GM21423 (cell line): ENCODE results near the gene RASGRP3.
A peak's percentile ranks its signal among the peaks of the same experiment; 100 is the strongest.
"Not testable (repeated sequence)": the region's sequence is repeated elsewhere in the genome, so short reads cannot be mapped to it uniquely, and the experiment has no call there.

Experiments used
- ATAC-seq: cut with Tn5 transposase; IDR thresholded peaks from one replicate; pipeline ENCODE4 v1.9.1; 2021; ENCODE audit warnings: mild to moderate bottlenecking, moderate library complexity; ENCODE audit not compliant: unreplicated experiment

RASGRP3 gene, protein sequence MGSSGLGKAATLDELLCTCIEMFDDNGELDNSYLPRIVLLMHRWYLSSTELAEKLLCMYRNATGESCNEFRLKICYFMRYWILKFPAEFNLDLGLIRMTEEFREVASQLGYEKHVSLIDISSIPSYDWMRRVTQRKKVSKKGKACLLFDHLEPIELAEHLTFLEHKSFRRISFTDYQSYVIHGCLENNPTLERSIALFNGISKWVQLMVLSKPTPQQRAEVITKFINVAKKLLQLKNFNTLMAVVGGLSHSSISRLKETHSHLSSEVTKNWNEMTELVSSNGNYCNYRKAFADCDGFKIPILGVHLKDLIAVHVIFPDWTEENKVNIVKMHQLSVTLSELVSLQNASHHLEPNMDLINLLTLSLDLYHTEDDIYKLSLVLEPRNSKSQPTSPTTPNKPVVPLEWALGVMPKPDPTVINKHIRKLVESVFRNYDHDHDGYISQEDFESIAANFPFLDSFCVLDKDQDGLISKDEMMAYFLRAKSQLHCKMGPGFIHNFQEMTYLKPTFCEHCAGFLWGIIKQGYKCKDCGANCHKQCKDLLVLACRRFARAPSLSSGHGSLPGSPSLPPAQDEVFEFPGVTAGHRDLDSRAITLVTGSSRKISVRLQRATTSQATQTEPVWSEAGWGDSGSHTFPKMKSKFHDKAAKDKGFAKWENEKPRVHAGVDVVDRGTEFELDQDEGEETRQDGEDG

DNA sequence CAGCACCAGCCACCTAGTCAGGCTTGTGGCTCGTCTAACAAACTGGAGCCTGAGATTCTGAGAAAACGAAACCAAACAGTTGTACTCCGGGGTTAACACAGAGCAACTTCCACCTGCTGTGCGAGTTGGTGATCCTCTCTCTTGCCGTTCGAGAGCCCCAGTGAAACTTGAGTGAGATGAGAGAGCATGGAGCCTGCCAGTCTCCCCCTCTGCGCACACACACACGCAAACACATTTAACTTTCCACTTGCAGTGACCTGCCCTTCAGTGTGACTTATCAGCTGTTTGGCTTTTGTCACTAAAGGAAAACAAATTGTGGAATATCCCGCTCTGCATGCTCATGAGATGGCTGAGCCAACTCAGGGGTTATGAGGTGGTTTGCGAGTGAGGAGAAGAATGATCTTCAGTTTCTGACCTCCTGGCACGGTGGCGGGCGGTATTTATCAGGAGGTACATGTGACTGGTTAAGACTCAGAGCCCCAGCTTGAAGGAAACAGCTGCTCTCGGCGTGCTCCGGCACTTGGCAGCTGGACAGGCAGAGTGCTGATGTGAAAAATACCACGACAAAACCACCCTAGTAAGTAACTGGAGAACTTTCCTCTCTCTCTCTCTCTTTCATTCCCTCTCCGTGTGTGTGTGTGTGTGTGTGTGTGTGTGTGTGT is at the start of gene RASGRP3:
RASGRP3 (plus strand) TSS at position 519 of the 662 bp plus-strand sequence. CDS start 38,488 bp downstream, outside the sequence.
- ATAC-seq: peak; percentile 51

DNA sequence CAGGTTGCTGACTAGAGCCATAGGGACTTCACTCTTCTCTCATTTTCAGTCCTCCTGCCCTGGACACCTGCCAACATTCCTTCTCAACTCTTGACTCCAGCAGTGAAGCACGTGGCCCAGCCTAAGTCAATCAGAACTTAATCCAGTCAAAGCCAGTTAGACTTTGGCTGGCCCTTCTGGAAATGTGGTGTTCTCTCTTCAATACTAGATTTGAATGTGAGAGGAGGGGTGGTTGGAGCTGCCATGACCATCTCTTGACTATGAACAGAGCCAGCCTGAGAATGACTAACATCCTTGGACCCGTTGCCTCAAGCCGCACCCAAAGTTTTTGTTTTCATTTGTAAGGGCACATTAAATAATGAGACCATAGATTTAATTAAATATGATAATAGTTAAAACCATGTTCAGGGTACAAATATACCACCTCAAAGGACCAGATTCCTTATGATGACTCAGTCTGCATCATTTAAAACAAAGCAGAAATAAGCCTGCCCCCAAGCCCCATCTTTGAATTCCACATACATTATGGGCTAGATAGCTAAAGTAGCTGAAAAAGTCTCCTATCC is 49.7 kb upstream of the RASGRP3 start:
- no peak for ATAC-seq

DNA sequence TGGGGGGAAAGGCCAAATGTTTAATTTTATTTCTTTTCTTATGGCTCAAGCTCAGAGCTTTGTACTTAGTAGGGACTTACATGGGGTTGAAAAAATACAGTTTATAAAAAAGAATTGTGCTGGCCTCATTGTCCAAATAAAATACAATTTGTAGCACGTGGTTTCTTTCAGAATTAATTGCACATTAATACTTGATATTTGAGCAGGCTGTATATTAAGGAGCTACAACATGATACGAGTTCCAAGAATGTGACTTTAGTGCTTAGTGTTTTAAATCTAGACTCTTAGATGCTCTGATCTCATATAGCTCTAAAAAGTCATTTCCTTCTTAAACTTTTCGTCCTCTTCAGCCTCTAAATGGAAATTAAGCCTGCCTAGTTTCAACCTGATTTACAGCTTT is 46.4 kb upstream of the RASGRP3 start:
- no peak for ATAC-seq

DNA sequence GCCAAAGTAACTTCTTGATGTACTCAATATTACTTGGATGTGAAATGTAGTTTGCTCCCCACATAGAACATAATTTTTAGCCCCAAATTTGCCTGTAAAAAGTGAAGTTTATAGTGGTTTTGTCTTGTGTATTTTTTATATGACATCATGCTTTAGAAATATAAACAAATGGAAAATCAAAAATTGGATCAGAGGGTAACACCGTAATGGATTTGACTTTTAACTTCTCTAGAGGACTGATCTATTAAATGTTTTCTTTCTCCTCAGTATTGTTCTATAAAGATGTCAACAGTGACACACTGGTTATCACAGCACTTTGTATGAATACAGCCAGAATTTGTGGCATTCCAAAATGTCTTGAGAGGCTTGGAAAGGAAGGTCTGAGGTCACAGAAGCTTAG is 45.6 kb upstream of the RASGRP3 start:
- ATAC-seq: no peak

DNA sequence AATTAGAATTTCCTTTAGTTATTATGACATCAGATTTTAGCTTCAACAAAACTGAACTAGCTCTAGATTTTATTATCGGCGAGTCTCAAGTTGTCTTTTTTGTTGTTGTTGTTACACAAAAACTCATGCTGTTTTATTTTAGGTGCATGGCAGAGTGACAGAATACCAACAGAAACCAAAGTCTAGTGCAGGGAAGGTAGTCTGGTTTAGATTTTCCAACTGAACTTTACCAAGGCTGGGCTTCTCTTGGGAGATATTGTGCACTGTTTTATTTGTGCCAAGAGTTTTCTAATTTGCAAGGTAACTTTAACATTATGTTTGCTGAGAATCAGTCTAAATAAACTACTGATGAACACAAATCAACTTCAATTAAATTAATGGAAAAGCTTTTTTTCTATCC is 43.6 kb upstream of the RASGRP3 start:
- no peak for ATAC-seq

DNA sequence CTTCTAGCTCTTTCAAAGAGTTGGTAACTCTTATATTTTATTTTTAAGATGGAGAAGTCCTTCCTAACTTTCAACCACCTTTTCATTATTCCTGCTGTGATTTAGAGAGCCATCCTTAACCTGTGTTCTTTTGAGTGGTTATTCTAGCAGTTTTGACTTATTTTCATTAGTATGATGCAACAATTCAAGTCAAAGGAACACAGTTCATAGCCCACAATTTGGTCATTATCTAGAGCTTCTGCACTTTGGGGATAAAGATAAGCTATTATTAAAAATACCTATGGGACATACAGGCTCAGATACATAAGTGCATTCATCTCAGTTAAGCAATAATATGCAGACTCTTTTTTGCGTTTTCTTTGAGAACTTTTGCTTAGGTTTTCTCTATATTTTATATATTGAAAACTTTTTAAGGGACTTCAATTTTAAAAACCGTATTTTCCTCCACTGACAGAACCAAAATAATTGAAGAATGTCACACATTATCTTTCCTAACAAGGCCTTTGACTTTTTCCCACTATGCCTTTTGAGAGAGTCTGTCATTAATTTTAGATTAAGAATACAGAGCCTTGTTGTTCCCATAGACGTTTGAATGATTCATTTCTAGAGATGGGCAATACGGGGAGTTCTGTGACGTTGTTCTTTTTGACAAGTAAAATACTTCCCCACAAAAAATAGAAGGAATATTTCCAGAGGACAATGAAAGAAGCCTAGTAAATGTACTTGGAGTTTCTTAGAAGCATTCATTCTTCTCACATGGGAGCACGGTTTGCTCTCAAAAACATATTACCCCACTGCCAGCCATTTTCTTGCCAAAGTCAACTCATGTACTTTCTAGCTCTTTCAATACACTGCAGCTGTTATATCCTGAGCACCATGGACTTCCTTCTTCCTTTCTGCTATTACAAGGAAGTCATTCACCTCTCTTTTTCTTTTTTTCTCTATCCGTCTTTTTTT is 42.9 kb upstream of the RASGRP3 start:
- ATAC-seq: no peak

DNA sequence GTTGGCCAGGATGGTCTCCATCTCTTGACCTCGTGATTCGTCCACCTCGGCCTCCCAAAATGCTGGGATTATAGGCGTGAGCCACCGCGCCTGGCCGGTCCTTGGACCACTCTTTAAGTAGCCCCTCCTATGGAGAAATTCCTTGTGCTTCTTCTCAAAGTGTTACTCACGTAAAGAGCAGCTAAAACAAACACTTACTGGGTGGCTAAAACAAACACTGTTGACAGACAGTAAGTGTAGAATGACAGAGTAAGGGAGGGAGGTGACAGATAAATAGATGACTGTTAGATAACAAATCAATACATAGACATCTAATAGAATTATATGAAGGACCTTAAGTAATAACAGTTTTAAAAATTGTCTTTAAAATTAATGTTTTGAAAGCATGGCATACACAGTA is 40.9 kb upstream of the RASGRP3 start:
- ATAC-seq: no peak

DNA sequence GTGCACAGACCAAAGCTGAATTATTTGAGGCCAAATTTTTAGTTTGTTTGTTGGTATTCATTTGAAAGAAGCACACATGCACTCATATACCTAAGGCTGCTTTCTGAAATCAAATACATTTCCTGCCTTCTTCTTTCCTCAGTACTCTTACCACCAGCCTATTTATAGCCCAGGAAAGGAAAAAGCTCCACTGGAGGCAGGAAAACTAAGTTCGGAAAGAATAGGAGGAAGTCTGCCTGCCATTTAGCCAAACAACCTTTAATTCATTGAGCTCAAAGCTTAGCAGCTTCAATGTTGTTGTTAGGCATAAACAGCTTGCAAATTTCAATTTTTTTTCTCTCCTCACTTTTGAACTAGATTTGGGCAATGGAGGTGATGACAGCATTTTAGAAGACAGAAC is 40.4 kb upstream of the RASGRP3 start:
- ATAC-seq: no peak

DNA sequence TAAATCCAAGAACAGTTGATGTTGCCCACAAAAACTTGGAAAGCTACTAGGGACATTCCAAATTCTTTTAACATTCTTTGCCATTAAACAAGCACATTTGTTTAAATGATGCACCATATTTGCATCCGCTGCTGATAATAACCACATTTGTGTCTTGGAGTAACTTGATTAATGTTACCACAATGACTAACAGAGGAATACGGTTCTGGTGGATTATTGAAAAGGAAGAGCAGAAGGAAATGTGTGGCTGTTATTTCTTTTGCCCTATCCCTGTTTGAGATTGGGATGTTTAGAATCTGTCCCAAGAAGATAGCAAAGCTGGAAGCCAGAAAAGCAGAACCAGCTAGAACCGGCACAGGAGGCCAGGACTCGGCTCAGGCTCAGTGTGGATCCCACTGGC is 39.2 kb upstream of the RASGRP3 start:
- no peak for ATAC-seq

DNA sequence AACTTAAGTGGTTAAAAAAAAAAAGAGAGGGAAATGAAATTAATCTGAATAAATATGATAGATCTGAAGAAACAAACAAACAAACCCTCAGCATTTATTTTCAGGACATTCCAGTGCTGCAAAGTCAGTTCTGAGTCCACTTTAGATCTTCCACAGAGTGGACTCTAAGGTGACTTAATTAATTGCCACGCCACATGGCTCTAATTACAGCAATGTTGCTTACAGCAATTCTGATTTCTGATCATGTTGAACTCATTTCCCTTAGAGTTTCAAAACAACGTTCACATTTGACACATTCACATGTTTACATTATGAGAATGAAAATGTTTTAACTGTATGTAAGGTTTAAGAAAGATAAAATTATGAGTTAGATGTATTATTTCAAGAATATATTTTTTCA is 38.6 kb upstream of the RASGRP3 start:
- no peak for ATAC-seq

DNA sequence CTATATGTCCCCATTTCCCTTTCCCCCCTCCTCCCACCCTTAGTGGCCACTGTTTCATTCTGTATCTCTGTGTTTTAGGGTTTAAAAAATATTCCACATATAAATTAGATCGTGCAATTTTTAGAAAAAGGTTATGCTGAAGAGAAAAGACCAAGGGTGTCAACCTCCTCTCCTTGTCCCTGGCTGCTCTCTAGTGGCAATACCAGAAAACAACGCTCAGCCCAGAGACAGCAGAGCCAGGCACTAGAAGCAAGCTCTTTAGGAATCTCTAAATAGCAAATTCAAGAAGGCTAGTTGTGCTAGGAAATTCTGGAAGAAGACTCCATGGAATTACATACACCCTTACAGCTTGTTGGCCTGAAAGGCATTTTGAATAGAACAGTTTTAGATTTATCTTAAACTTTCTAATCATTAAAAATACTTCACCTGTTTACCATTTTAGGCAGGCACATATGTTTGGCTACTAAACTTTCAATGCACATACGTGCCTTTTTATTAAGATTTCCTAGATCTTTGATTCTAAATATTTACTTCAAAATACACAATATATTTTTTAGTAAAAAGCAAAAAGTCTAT is 35.1 kb upstream of the RASGRP3 start:
- ATAC-seq: peak; percentile 92

DNA sequence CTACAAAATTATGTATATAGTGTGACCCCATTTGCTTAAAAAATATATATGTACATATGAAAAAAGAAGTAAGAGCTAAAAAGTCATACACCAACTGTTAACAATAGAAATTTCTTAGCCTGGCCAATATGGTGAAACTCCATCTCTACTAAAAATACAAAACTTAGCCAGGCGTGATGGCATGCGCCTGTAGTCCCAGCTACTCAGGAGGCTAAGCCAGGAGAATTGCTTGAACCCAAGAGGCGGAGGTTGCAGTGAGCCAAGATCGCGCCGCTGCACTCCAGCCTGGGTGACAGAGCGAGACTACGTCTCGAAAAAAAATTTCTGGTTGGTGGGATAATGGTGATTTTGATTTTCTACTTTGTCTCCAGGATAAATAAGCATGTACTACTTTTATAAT is 34.4 kb upstream of the RASGRP3 start:
- not testable (repeated sequence) for ATAC-seq

DNA sequence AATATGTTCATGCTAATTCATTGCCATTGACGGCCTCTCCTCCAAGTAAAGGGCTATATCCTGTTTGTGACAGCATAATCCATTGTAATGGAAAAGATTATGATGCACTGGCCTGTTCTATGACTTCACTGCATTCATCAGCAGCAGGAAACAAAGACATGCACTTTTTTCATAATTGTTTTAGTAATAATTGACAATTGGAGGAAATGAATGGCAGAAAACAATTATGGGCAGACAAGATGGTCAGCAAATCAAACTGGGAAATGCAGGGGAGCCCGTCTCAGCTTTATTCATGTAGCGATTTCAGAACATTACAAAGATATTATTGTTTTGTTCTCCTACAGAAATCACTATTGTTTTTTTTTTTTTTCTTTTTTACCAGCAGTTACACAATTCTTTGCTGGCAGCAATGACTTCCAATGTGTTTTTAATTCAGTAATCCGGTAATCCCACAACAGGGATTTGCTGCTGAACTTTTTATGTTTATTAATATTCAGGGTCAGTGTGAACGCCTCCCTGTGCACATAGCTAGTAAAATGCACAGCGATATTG is 33.8 kb upstream of the RASGRP3 start:
- ATAC-seq: no peak

DNA sequence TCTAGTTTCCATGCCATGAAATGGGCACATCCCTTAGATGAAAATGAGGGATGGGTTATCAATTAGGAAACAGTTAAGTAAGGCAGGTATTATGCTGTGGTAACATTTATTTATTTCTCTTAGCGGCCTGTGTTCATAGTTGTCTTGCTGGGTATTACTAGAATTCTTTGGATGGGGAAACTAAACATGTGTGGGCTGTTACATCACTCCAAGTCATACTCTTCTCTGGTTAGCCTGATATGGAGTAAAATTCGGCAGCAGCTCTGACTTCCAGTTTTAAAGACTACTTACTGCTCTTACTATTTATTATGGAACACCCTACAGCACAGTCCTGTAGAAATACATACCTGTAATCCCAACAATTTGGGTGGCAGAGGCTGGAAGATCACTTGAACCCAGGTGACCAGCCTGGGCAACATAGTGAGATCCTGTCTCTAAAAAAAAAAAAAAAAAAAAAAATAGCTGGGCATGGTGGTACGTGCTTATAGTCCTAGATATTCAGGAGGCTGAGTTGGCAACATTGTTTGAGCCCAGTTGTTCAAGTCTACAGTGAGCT is 33.1 kb upstream of the RASGRP3 start:
- no peak for ATAC-seq

DNA sequence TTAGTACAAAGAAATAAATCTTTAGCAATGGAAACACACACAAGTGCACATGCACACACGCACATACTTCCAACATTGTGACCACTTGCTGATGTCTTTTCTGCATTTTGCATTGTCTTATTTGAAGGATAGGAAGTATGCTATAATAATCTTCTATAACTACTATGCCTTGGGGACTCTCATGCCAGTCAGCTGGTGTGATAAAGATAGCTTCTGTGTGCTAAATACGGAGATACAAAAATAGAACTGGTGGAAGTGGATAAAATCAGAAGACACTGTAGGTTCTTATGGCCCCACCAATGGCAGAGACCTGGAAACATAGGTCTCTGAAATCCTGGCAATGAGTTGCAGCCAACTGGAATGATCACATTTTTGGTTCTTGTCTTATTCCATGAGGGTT is 31.5 kb upstream of the RASGRP3 start:
- no peak for ATAC-seq

DNA sequence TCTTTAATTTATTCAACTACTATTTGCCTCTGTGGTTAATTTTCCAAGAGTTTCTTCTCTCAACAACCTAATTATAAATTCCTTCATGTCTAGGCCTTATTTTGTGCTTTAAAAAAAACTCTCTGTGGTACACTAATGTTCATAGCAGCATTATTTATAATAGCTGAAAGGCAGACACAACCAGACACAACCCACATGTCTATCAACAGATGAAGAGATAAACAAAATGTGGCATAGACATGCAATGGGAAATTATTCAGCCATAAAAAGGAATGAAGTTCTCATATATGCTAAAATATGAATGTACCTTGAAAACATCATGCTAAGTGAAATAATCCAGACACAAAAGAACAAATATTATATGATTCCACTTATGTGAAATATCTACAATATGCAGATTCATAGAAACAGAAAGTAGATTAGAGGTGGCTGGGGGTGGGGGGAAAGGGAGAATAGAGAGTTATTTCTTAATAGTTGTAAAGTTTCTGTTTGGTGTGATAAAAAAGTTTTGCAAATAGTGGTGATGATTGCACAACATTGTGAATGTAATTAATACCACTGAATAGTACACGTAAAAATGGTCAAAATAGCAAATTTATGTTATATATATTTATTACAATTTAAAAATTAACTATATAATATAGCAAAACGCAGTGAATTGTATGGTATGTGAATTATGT is 28.1 kb upstream of the RASGRP3 start:
- no peak for ATAC-seq

DNA sequence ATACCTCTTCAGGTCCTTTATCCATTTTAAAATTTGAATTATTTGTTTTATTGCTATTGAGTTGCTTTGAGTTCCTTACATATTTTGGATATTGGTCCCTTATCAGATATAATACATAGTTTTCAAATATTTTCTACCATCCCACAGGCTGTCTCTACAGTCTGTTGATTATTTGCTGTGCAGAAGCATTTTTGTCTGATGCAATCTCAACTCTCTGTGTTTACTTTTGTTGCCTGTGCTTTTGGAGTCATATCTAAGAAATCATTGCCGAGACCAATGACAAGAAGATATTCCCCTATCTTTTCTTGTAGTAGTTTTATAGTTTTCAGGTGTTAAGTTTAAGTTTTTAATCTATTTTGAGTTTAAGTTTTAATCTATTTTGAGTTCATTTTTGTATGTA is 25.2 kb upstream of the RASGRP3 start:
- no peak for ATAC-seq

DNA sequence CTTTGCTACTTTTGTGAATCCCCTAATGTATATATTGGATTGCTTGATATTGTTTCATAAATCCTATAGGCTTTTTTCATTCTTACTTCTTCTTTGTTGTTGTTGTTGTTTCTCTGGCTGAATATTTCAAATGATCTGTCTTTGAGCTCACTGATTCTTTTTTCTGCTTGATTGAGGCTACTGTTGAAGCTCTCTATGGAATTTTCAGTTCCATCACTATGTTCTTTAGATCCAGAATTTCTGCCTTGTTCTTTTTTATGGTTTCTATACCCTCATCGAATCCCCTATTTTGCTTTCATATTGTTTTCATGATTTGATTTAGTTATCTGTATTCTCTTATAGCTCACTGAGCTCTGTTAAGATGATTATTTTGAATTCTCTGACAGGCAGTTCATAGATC is 24.6 kb upstream of the RASGRP3 start:
- no peak for ATAC-seq

DNA sequence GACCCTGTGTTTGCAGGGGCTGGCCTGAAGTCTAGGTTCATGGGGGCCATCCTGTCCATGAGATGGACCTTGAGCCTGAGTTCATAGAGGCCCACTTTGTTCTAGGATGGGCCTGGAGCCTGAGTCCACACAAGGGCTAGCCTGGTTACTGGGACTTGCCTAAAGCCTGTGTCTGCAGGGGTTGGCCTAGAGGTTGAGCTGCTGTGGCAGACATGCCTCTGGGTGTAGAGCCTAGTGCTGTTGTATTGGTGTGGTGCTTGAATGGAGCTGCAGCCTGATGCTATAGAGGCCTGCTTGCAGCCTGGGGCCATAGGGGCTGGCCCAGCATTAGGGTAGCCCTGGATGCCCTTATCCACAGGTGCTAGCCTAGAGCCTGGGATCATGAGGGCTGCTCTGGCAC is 23.9 kb upstream of the RASGRP3 start:
- ATAC-seq: no peak
